T-helper 2 cell treated with Interferon-gamma antibody and Interleukin-4, amounts not matched to agents 5 μg/mL and 100 μg/mL, for 36 hours (primary cell): Measurements from ENCODE around the gene NOS1AP.
"Not testable (repeated sequence)": the region's sequence is repeated elsewhere in the genome, so short reads cannot be mapped to it uniquely, and the experiment has no call there.

Experiments
- DNase-seq: peaks from one replicate; pipeline ENCODE4 v3.0.0; 2021; ENCODE audit warnings: low spot score
- H3K27ac Mint-ChIP-seq: one replicate; pipeline ENCODE4 v1.8.0; 2021; ENCODE audit warnings: mild to moderate bottlenecking, mixed read lengths
- H3K27me3 Mint-ChIP-seq: one replicate; pipeline ENCODE4 v1.8.0; 2021; ENCODE audit warnings: low read depth, mixed read lengths
- H3K36me3 Mint-ChIP-seq: one replicate; pipeline ENCODE4 v1.8.0; 2021; ENCODE audit warnings: low read depth, mixed read lengths
- H3K4me1 Mint-ChIP-seq: one replicate; pipeline ENCODE4 v1.8.0; 2021; ENCODE audit warnings: low read depth, mixed read lengths
- H3K4me3 Mint-ChIP-seq: one replicate; pipeline ENCODE4 v1.8.0; 2022; ENCODE audit warnings: mild to moderate bottlenecking, moderate library complexity, mixed read lengths
- H3K9me3 Mint-ChIP-seq: one replicate; pipeline ENCODE4 v1.8.0; 2021; ENCODE audit warnings: mixed read lengths

NOS1AP gene

GRCh38 chr1:162165528-162165927, 96.0 kb downstream of the NOS1AP start:
- Mint-ChIP-seq H3K4me1 (no peaks in the 10 kb centered on the region), H3K4me3 (no peak overlapping the region), H3K27me3 (peaks cover 16% of the 10 kb centered on the region), H3K36me3 (no peaks in the 10 kb centered on the region), H3K9me3 (no peaks in the 10 kb centered on the region), H3K27ac (no peak overlapping the region)
- DNase-seq = no peak

- Mint-ChIP-seq H3K36me3 (no peaks in the 10 kb centered on the region), H3K4me1 (no peaks in the 10 kb centered on the region), H3K27ac (no peak overlapping the region), H3K4me3 (no peak overlapping the region), H3K9me3 (no peaks in the 10 kb centered on the region), H3K27me3 (peaks cover 16% of the 10 kb centered on the region)
- DNase-seq = no peak
Measured at GRCh38 chr1:162166917-162167615, 97.6 kb downstream of the NOS1AP start.

GRCh38 chr1:162168261-162168660, 98.8 kb downstream of the NOS1AP start:
- Mint-ChIP-seq H3K27me3 (peaks cover 11% of the 10 kb centered on the region), H3K4me1 (no peaks in the 10 kb centered on the region), H3K36me3 (no peaks in the 10 kb centered on the region), H3K4me3 (no peak overlapping the region), H3K27ac (no peak overlapping the region), H3K9me3 (no peaks in the 10 kb centered on the region)
- DNase-seq = no peak

- Mint-ChIP-seq H3K27me3 (peaks cover 5% of the 10 kb centered on the region), H3K27ac (no peak overlapping the region), H3K9me3 (no peaks in the 10 kb centered on the region), H3K4me3 (no peak overlapping the region), H3K36me3 (no peaks in the 10 kb centered on the region), H3K4me1 (no peaks in the 10 kb centered on the region)
- DNase-seq = no peak
Measured at GRCh38 chr1:162169031-162169790, 99.7 kb downstream of the NOS1AP start.

GRCh38 chr1:162171111-162171510, 101.6 kb downstream of the NOS1AP start:
- Mint-ChIP-seq H3K9me3 (no peaks in the 10 kb centered on the region), H3K27me3 (peaks cover 5% of the 10 kb centered on the region), H3K36me3 (no peaks in the 10 kb centered on the region), H3K4me1 (no peaks in the 10 kb centered on the region), H3K4me3 (no peak overlapping the region), H3K27ac (no peak overlapping the region)
- DNase-seq = no peak

GRCh38 chr1:162172311-162173102, 103.0 kb downstream of the NOS1AP start:
- Mint-ChIP-seq H3K4me1 (no peaks in the 10 kb centered on the region), H3K9me3 (no peaks in the 10 kb centered on the region), H3K36me3 (no peaks in the 10 kb centered on the region), H3K4me3 (no peak overlapping the region), H3K27ac (no peak overlapping the region), H3K27me3 (no peaks in the 10 kb centered on the region)
- no peak for DNase-seq

- not testable (repeated sequence) for H3K4me1 Mint-ChIP-seq, DNase-seq, H3K9me3 Mint-ChIP-seq, H3K27me3 Mint-ChIP-seq, H3K36me3 Mint-ChIP-seq, H3K27ac Mint-ChIP-seq, H3K4me3 Mint-ChIP-seq
Measured at GRCh38 chr1:162173607-162174006, 104.1 kb downstream of the NOS1AP start.

- H3K27me3 Mint-ChIP-seq = not testable (repeated sequence)
Measured at GRCh38 chr1:162174027-162174426, 104.5 kb downstream of the NOS1AP start.

GRCh38 chr1:162175379-162176081, 106.0 kb downstream of the NOS1AP start:
- no peaks in the 10 kb centered on the region for H3K4me1 Mint-ChIP-seq
- H3K36me3 Mint-ChIP-seq = no peaks in the 10 kb centered on the region
- DNase-seq = no peak
- H3K27ac Mint-ChIP-seq = no peak overlapping the region
- H3K9me3 Mint-ChIP-seq = no peaks in the 10 kb centered on the region
- no peaks in the 10 kb centered on the region for H3K27me3 Mint-ChIP-seq
- H3K4me3 Mint-ChIP-seq = no peak overlapping the region

More at GRCh38 chr1:162174027-162174426, 104.5 kb downstream of the NOS1AP start:
- H3K27ac Mint-ChIP-seq, H3K9me3 Mint-ChIP-seq, H3K4me3 Mint-ChIP-seq, H3K4me1 Mint-ChIP-seq, H3K36me3 Mint-ChIP-seq, DNase-seq: not testable (repeated sequence)

GRCh38 chr1:162177126-162177525, 107.6 kb downstream of the NOS1AP start:
- no peak overlapping the region for H3K27ac Mint-ChIP-seq
- H3K9me3 Mint-ChIP-seq = no peaks in the 10 kb centered on the region
- H3K4me1 Mint-ChIP-seq = no peaks in the 10 kb centered on the region
- DNase-seq = no peak
- H3K27me3 Mint-ChIP-seq = no peaks in the 10 kb centered on the region
- H3K4me3 Mint-ChIP-seq = no peak overlapping the region
- H3K36me3 Mint-ChIP-seq = no peaks in the 10 kb centered on the region

GRCh38 chr1:162178432-162178831, 108.9 kb downstream of the NOS1AP start:
- Mint-ChIP-seq H3K36me3 (no peaks in the 10 kb centered on the region), H3K27me3 (no peaks in the 10 kb centered on the region), H3K4me3 (no peak overlapping the region), H3K4me1 (no peaks in the 10 kb centered on the region), H3K27ac (no peak overlapping the region), H3K9me3 (no peaks in the 10 kb centered on the region)
- no peak for DNase-seq

- no peak overlapping the region for H3K4me3 Mint-ChIP-seq
- H3K36me3 Mint-ChIP-seq = no peaks in the 10 kb centered on the region
- no peaks in the 10 kb centered on the region for H3K9me3 Mint-ChIP-seq
- H3K27me3 Mint-ChIP-seq = no peaks in the 10 kb centered on the region
- H3K4me1 Mint-ChIP-seq = no peaks in the 10 kb centered on the region
- no peak for DNase-seq
- H3K27ac Mint-ChIP-seq = no peak overlapping the region
Measured at GRCh38 chr1:162179121-162179520, 109.6 kb downstream of the NOS1AP start.

- DNase-seq = no peak
- Mint-ChIP-seq H3K9me3 (no peaks in the 10 kb centered on the region), H3K4me3 (no peak overlapping the region), H3K36me3 (no peaks in the 10 kb centered on the region), H3K27me3 (no peaks in the 10 kb centered on the region), H3K4me1 (no peaks in the 10 kb centered on the region), H3K27ac (no peak overlapping the region)
Measured at GRCh38 chr1:162180813-162181212, 111.3 kb downstream of the NOS1AP start.
